DMS53 (cell line): ENCODE measurements around the gene AP1AR.

Source experiments
- DNase-seq: peaks from one replicate; lab custom pipeline; 2025; lab: John Stamatoyannopoulos, UW

AP1AR gene

DNA sequence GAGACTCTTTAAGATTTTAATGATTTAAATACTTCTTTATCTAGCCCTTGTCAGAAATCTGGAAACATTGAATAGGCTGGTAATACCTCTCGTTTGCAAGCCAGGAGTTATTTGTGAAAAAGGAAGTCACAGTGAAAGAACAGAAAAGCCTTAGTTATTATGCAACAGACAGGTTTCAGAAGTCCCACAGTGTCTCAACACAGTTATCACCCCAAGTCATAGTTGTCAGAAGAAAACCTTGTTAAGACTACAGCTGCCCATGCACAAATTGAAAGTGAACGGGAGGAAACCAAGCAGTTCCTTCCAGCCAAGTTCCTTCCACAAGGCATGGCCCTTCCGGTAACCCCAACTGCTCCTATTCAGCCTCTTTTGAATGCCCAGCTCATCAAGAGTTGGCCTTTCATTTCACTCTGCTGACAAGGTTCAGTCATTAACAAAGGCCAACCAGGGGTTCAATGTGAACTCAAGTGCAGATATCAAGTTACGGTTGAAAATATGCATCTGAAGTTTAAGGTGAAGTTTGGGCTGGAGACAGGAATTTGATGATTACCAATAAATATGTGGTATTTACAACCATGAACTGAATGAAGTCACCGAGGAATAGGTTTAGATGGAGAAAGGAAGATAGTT is 81.1 kb downstream of the AP1AR start:
- DNase-seq = no peak

DNA sequence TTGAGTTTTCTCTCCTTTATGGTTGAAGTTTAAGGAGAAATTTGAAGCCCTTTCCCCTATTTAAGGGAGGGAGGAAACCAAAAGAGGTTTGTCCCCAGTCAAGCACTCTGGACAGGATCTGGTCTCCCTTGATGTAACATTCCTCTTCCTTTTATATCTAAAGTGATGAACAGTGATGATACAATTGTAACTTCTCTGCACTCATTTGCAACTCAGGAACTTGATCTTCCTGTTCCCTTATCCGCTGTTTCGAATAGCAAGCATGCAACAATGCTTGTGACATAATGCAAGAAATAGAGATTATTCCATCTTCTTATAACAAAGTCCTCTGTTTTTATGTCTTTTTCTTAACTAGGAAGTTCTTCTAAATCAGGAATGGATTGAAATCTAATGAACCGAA is 83.9 kb downstream of the AP1AR start:
- DNase-seq = no peak

DNA sequence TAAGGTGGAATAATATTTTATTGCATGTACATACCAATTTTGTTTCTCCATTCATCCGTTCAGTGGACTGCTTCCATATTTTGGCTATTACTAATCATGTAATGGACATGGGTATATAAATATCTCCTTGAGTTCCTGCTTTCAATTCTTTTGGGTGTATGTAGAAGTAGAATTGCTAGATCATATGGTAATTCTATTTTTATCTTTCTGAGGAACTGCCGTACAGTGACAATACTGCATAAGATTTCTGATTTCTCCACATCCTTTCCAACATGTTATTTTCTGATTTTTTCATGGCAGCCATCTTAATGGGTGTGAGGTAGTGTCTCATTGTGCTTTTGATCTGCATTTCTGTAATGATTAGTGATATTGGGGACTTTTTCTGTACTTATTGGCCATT is 84.8 kb downstream of the AP1AR start:
- DNase-seq = no peak

- no peak for DNase-seq
Observed at GRCh38 chr4:112318239-112319142, 86.9 kb downstream of the AP1AR start.
